T47D (cell line): ENCODE results near the gene BDNF.

Experiments used
- DNase-seq, 2 experiments: peaks; one replicate each; pipeline versions ENCODE4 v3.0.0 to v3.0.0-alpha.2; 2011 to 2012; ENCODE audit warnings: low read depth in 1 of 2, low spot score in 1 of 2
- JUND ChIP-seq: IDR thresholded peaks from 2 replicates; pipeline ENCODE4 v1.6.1; 2012; ENCODE audit warnings: low read depth
- in situ Hi-C: cut with HindIII; loops from 2 replicates; pipeline ENCODE4 v1.10.0; 2016; ENCODE audit warnings: low sequenced_read_pairs, low pct_unique_long_range_greater_than_20kb

The BDNF gene

DNA sequence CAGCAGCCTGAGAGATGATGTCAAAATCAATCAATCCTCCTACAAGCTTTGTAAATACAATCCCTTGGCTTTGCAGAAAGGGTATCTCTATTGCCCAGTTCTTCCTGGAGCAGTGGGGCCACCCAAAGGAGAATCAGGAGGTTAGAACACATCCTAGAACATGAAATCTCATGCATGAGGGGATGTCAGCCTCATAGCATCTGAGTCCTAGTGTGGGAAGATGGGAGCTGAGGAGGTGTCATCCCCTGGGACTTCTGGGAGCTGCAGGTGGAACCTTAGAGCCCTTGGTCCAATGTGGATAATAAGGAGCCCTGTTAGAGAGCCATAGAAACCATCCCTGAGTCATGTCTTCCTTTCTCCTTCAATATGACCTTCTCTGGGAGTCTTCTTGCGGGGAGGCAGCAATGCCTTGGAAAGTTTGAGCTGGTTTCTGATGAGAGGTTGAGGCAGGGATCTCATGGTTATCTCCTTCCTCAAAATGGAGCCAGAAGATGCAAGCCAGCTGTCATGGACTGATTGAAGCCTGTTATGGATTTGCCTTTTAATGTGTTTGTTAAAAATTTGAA, 74.8 kb downstream of the BDNF start:
- TF ChIP-seq JUND = no peak
- in situ Hi-C loops = no loop called here
- no peak for DNase-seq

DNA sequence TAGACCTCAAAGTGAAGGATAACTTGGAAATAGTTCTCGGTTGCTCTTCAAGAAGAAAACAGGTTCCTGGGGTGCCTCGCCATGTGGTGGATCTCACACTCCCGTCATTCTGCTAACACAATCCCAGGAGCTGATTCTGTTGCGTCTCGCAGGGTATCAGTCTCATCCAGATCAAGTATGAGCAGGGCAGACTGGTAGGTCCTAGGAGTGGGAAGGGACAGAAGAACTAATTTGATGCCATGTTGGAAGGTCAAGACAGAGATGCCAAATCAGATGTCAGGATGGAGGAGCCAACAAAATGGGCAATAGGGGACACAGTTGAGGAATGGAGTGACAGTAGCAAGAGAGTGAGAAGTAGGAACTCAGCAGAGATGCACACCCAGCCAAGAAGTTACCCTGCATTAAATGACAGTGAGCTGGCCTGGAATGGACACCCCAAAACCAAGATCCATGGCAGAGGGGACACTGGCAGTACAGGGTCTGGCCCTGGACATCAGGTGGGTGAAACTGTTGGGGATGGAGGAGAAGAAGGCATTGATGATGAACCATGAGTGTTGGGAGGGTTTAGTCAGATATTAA, 76.2 kb downstream of the BDNF start:
- no peak for TF ChIP-seq JUND
- in situ Hi-C loops = no loop called here
- DNase-seq = no peak

DNA sequence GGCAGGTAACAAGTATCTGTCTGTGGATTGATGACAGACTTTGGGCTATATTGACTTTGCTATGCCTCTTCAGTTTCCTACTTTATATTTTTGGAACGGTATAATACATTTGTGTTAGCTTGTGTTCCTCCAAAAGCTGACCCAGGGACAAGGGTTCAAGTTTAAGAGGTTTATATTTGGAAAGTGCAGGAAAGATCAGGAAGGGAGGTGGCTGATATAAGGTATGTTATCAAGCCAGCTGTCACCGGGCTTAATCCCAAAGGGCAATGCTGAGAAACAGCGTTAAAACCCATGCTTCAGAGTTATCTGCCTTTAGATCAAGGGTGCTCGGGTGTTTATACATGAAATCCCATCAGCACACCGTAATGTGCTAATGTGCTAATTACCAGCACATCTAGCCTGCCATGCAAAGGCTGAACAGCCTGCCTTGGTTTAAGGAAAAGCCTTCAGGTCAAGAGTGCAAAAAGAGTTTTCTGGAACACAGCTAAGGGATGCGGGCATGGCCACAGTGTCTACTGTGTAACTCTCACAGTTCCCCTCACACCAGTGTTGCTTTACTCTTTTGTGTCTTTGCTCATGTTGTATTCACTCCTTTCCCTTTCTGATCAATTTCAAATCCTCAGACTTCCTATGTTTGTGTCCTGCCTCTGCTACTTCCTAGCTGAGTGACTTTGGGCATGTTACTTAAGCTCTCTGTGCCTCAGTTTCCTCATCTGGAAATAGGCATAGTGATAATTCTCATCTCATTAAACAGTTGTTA, 77.5 kb downstream of the BDNF start:
- no peak for TF ChIP-seq JUND
- no peak for DNase-seq
- in situ Hi-C loops = no loop called here

DNA sequence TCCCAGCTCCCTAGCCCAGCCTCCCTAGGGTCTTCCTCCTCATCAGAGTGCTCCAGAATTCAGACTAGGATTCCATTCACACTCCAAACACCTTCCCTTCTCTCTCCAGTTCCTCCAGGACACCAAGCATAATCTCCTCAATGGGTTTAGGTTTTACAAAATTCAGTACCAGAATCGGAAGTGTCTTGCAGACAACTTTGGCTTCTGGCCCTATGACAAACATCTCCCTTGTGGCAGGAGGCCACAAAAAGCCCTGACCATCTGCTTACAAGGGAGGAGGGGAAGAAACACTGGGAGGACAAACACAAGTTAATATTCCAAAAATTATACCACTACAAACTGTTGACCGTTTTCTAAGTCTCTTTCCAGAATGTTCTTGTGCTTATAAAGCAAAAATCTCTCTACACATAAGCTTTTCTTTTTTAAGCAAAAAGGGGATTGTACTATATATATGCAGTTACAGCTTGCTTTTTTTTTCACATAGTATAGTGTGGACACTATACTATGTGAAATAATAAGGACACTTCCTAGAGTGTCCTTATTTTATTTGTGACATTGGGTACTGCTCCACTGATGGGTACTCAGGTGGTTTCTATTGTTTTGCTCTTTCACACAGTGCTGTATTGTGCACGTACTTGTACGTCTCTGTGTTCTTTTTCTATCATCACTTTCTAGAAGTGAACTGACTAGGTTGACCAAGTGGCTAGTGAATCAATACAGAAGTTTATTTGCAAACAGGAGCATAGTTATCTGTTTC, 78.7 kb downstream of the BDNF start:
- TF ChIP-seq JUND = no peak
- no peak for DNase-seq

DNA sequence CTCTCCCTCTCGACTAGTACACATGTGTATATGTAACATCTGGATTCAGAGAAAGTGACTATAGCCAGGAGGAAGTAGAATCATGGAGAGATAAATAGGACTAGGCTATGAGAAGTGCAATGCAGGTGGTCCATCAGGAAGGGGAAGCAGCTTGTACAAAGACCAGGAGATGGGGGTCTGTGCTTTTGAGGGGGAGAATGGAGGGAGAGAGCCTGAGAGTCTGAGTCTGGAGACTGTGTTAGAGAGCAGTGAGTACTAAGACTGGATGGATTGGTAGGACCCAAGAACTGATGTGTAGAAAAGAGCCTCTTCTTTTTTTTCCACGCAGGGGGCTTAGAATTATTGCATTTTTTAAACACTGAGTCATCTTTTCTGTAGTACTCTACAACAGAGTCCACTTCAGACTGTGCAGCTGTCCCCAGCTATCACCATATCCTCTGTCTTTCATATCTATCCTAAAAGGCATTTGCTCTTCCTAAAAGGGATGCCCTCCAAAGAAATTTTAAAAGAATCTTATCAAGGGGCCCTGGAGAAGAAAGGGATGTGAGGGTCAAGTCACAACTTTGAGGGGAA, 80.4 kb downstream of the BDNF start:
- DNase-seq = no peak
- in situ Hi-C loops = no loop called here
- no peak for TF ChIP-seq JUND

More for the DNA sequence above, 78.7 kb downstream of the BDNF start:
- in situ Hi-C loops = no loop called here

DNA sequence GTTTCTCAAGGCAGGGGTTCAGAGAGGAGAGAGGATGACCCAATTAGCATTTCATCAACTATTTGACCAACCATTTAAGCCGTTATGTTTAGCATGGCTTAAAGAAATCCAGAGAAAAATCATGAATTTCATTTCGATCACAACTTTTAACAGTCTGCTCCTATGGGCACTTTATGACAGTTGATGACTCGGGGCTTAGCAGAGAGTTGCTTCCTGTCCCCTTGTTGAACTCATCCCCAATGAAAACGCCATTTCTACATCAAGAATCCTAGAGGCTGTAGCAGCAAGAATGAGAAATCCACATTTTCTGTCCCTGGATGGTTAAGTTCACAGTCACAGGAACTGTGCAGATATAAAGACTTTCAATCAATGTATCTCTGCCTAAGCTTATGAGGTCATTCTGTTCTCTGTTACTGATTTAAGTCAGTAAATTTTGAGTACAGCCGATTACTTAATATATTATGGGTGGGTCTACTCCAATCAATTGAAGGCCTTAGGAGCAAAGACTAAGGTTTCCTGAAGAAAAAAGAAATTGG, 81.1 kb downstream of the BDNF start:
- TF ChIP-seq JUND = no peak
- in situ Hi-C loops = no loop called here
- DNase-seq = no peak

DNA sequence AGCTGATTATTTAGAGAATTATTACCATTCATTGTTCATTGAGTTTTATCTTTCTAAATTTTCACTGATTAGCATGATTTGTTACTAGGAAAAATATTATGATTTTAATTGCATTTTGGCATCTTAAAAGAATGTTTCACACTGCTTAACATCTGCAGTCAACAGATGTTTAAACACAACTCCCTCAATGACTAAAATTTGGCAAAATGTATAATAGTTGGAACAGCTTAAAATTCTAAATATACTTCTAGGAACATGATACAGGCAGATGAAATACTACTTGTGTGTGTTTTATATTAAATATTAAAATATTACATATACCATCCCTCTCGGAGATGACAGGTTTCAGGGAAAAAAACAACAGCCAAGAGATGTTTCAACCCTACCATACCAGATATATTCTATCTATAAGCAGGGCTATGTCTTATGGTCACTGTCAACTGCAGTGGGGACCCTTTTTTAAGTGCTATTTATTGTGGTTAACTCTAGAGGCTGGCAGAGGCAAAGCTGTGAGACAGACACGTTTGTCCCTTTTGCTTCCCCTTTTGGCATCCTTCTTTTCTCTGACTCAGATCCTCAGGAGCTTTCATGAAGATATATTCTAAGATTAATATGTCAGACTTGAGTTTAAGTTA, 81.9 kb downstream of the BDNF start:
- in situ Hi-C loops = no loop called here
- no peak for TF ChIP-seq JUND
- no peak for DNase-seq

DNA sequence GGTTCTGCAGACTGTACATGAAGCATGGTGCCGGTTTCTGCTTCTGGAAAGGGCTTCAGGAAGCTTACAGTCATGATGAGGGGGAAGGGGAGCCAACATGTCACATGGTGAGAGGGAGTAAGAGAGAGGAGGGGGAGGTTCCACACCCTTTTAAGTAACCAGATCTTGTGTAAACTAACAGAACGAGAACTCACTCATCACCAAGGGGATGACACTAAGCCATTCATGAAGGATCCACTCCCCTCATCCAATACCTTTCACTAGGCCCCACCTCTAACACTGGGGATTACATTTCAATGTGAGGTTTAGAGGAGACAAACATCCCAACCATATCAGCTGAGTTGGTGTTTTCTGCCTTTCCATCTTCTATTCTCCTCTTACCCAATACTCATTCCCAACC, 83.5 kb downstream of the BDNF start:
- in situ Hi-C loops = no loop called here
- DNase-seq = no peak
- TF ChIP-seq JUND = no peak

DNA sequence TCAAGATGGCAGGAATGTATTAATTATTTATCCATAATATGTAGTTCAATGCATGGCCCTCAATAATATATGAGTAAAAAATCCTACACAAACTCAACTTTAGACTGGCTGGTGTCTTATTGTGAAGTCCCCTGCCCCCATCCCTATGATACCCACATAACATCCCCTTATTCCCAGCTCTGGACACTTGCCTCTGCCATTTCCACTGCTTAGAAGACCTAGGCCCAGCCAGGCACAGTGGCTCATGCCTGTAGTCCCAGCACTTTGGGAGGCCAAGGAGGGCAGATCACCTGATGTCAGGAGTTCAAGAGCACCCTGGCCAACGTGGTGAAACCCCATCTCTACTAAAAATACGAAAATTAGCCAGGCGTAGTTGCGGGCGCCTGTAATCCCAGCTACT, 84.4 kb downstream of the BDNF start:
- no peak for DNase-seq
- in situ Hi-C loops = no loop called here
- TF ChIP-seq JUND = no peak

DNA sequence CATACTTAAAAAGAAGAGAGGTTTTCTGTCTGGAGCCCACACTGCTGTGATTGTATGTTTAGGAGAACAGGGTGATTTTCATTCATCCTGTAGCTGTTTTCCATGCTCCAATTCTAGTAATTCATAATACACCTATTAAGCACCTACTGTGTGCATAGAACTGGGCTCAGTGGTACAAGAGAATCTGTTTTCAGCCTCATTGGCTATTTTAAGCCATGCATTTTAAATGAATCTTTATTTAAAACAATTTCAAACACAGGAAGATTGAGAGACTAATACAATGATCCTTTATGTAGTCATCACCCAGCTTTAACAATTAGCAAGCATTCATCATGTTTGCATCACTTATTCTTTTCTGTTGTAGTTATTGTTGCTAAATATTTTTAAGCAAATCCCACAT, 86.2 kb downstream of the BDNF start:
- in situ Hi-C loops = no loop called here
- DNase-seq = no peak

DNA sequence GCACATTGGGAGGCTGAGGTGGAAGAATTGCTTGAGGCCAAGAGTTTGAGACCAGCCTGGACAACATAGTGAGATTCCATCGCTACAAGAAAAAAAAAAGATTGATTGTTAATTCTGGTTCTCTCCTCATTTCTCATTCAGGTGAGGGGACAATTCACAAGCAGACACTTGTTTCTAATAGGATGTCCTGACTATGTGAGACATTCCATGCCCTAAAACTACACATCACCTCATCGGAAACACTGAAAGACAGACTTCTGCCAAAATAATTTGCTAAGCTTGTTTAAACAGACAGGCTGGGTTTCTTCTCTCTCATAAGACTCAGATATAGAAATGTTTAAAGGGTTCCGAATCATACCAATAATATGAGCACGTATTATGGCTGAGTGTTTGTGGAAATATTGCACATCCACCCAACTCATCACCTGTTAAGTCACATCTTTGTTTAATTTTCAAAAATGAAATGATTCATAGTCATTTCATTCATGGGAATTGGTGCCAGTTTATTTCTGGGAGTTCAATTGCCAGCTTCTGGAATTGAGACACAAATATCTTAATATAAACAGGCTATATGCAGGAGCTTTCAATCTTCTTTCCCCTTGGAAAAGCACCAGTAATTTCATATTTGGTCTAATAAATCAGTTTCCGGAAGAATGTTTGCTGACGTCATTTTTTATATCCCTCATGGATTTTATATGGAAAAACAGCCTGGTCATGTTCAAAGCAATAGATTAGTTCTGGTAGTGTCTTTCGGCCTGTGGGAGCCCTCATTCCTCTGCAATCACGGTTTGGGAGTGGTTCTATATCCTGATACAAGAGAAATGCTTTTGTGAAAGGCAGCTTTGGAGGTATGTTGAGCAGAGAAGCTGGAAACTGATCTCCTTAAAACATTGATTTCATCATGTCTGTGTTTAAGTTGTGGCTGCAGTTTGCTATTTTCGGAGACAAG, 87.0 kb downstream of the BDNF start:
- in situ Hi-C loops = no loop called here
- no peak for TF ChIP-seq JUND
- DNase-seq = no peak

More for the DNA sequence above, 86.2 kb downstream of the BDNF start:
- no peak for TF ChIP-seq JUND
